HepG2 (cell line): Measurements from ENCODE around the gene GOLGA8B. TPM values are rescaled to one million over a fixed set of nuclear protein-coding genes. Genes with fewer than 3 reads are reported as not detected.

Experiments
- ASH2L ChIP-seq: fragments of 300-600, 200-600 bp; sonication (generic); IDR thresholded peaks from 2 replicates; pipeline ENCODE4 v1.7.0; 2017; ENCODE audit warnings: low read depth, mild to moderate bottlenecking, moderate library complexity, mixed read lengths, low read length; ENCODE audit not compliant: insufficient read length
- BATF2 ChIP-seq: sonication (generic); formaldehyde crosslinking; IDR thresholded peaks from 2 replicates; pipeline ENCODE4 v1.8.0; 2022; ENCODE audit warnings: mild to moderate bottlenecking, missing genetic modification reagents, moderate library complexity
- IRX3 ChIP-seq: sonication (generic); formaldehyde crosslinking; IDR thresholded peaks from 2 replicates; pipeline ENCODE4 v1.8.1; 2023; ENCODE audit warnings: mild to moderate bottlenecking, low read depth, missing genetic modification reagents, borderline replicate concordance
- ISX ChIP-seq: sonication (generic); formaldehyde crosslinking; conservative IDR thresholded peaks from 2 replicates; pipeline ENCODE4 v1.5.0; 2020; ENCODE audit warnings: missing genetic modification reagents
- LCORL ChIP-seq, 2 experiments: fragments of 450-650 bp in 1 of 2; sonication (generic) in 1 of 2; formaldehyde crosslinking in 1 of 2; IDR thresholded peaks; 2 replicates each; pipeline versions ENCODE4 v1.5.0 to v1.6.1; 2017 to 2020; ENCODE audit warnings: antibody characterized with exemption in 1 of 2, missing genetic modification reagents in 1 of 2
- MAZ ChIP-seq, 2 experiments: sonication (generic) in 1 of 2; formaldehyde crosslinking in 1 of 2; IDR thresholded peaks; 2 replicates each; pipeline versions ENCODE4 v1.5.0 to v1.6.1; 2012 to 2020; ENCODE audit warnings: low read depth in 2 of 2, mild to moderate bottlenecking in 2 of 2, borderline replicate concordance in 1 of 2, improper control_type of control experiment in 1 of 2, low read length in 1 of 2, missing genetic modification reagents in 1 of 2, moderate library complexity in 1 of 2
- NFYC ChIP-seq: IDR thresholded peaks from 2 replicates; pipeline ENCODE4 v1.6.1; 2016; ENCODE audit warnings: missing genetic modification reagents, missing compliant biosample characterization
- NR2F1 ChIP-seq, 2 experiments: fragments of 450-650 bp in 1 of 2; formaldehyde crosslinking in 1 of 2; IDR thresholded peaks; 2 replicates each; pipeline versions ENCODE4 v1.5.0 to v1.6.1; 2016 to 2020; ENCODE audit warnings: mild to moderate bottlenecking in 1 of 2, missing compliant biosample characterization in 1 of 2, missing genetic modification reagents in 1 of 2, moderate library complexity in 1 of 2
- SKI ChIP-seq: fragments of 450-650 bp; IDR thresholded peaks from one replicate; pipeline ENCODE4 v1.6.1; 2018; ENCODE audit warnings: mild to moderate bottlenecking; ENCODE audit not compliant: partially characterized antibody
- TEF ChIP-seq: sonication (generic); formaldehyde crosslinking; IDR thresholded peaks from 2 replicates; pipeline ENCODE4 v1.5.0; 2020; ENCODE audit warnings: missing genetic modification reagents
- THAP11 ChIP-seq: IDR thresholded peaks from 2 replicates; pipeline ENCODE4 v1.6.1; 2016; ENCODE audit warnings: missing biosample characterization, missing genetic modification reagents
- ZNF143 ChIP-seq: sonication (generic); formaldehyde crosslinking; IDR thresholded peaks from 2 replicates; pipeline ENCODE4 v1.4.0; 2020; ENCODE audit warnings: missing genetic modification reagents
- ZNF556 ChIP-seq: sonication (generic); formaldehyde crosslinking; IDR thresholded peaks from 2 replicates; pipeline ENCODE4 v1.4.0; 2020; ENCODE audit warnings: mild to moderate bottlenecking, missing genetic modification reagents, borderline replicate concordance
- ZNF567 ChIP-seq: sonication (generic); formaldehyde crosslinking; IDR thresholded peaks from 2 replicates; pipeline ENCODE4 v1.8.1; 2023; ENCODE audit warnings: mild to moderate bottlenecking, missing genetic modification reagents, borderline replicate concordance
- ZNF740 ChIP-seq: sonication (generic); formaldehyde crosslinking; IDR thresholded peaks from 2 replicates; pipeline ENCODE4 v1.4.0; 2020; ENCODE audit warnings: missing genetic modification reagents
- ZNF749 ChIP-seq: sonication (generic); formaldehyde crosslinking; IDR thresholded peaks from 2 replicates; pipeline ENCODE4 v1.8.0; 2022; ENCODE audit warnings: mild to moderate bottlenecking, missing genetic modification reagents, moderate library complexity, borderline replicate concordance
- polyA plus RNA-seq, 8 experiments: library from polyadenylated mRNA; depleted of rRNA in 3 of 8; stranded (reverse) in 7 of 8; unstranded in 1 of 8; fragments of >200 nt; fragmentation: Illumina TruSeq in 4 of 8; extraction: Trizol in 4 of 8; gene quantifications; 2 replicates each; pipeline versions ENCODE4 v1.2.1 to v1.2.3, GENCODE V29; 2011 to 2016; ENCODE audit warnings: low read depth in 4 of 8, missing spikeins in 1 of 8, mixed read lengths in 1 of 8; ENCODE audit not compliant: insufficient read depth in 1 of 8
- total RNA-seq, 5 experiments: library from RNA; depleted of rRNA; stranded (reverse); fragments of >200 nt; fragmentation: Illumina TruSeq; extraction: Trizol; gene quantifications; 2 replicates each; pipeline ENCODE4 v1.2.3, GENCODE V29; 2016; ENCODE audit warnings: low read depth in 1 of 5
- TF ChIP-seq, protein P1 (sequence below): sonication (generic); formaldehyde crosslinking; IDR thresholded peaks from 2 replicates; pipeline ENCODE4 v1.4.0; 2020; ENCODE audit warnings: mild to moderate bottlenecking, low read depth, missing genetic modification reagents
- TF ChIP-seq, protein P2 (sequence below): sonication (generic); formaldehyde crosslinking; conservative IDR thresholded peaks from 2 replicates; pipeline ENCODE4 v1.8.0; 2022; ENCODE audit warnings: missing genetic modification reagents
- TF ChIP-seq, protein P3 (sequence below): sonication (generic); formaldehyde crosslinking; IDR thresholded peaks from 2 replicates; pipeline ENCODE4 v1.9.0; 2022; ENCODE audit warnings: missing genetic modification reagents, mild to moderate bottlenecking, borderline replicate concordance

Gene GOLGA8B
- total and polyA plus RNA-seq, 2 of the 13 experiments (the other 11 are each of a cell fraction or from before 2014, with no cell fraction given), result 38.8 to 89.0 TPM

DNA sequence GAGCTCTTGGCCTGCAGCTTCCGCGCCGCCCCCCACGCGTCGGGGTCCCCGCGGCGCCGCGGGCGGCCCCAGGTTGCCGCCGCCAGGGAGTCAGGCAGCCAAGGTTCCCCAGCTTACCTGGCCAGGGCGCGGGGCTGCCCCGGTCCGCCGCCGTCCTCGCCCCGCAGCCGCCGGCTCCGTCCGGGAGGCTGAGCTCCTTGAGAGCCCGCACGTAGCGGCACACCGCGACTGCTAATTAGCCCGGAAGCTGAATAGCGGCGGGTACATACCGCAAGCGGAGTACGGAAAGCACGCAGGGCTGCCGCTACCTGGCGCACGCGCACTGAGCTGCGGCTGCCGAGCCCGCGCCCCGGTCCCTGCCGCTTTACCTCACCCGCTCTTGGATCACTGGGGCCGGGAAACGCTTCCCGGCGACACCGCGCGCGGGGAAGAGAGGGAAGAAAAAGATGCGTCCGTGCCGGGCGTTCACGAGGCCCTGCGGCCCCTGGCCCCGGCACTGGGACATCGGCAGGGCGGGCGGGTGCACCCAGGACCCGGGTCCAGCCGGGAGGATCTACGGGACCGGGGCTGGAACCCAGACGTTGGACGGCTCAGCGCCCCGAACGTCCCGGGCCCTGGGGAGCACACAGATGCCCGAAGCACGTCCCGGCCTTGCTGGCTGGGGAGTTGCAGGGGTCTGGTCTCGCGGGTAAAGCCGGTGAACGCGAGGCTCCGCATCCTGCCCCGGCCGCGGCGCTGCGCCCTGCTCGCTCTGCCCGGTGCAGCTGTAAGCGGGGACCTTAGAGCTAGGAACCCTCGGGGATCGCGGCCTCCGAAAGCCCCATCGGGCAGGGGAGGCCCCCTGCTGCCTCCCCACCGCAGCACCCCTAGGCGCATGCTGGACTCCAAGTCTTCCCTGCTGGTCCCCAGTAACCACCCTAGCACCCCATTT is at the start of gene GOLGA8B (continued):
- TF ChIP-seq ZNF740 (CRISPR knock-in tag) (no peak), BATF2 (CRISPR knock-in tag) (no peak), ISX (0 out of 2 replicates have a peak, but pooled peaks have one; percentile 37), MAZ (IDR thresholded peaks at IDR 0.05; ENCODE audit: borderline replicate concordance, low read depth, low read length) (no peak), MAZ (CRISPR knock-in tag; IDR thresholded peaks at IDR 0.05; ENCODE audit: low read depth) (peak; percentile 37), ZNF749 (CRISPR knock-in tag) (0 out of 2 replicates have a peak, but pooled peaks have one; percentile 24), NR2F1 (CRISPR knock-in tag; IDR thresholded peaks at IDR 0.05) (no peak), ZNF143 (CRISPR knock-in tag) (peak; percentile 25; the same call in 1 of the 2 replicates), NFYC (CRISPR knock-in tag) (no peak), ASH2L (peak; percentile 40), SKI (no peak), THAP11 (CRISPR knock-in tag) (peak; percentile 64), IRX3 (CRISPR knock-in tag) (no peak), TEF (CRISPR knock-in tag) (no peak), ZNF556 (CRISPR knock-in tag) (no peak), LCORL (IDR thresholded peaks at IDR 0.05) (no peak), LCORL (CRISPR knock-in tag; IDR thresholded peaks at IDR 0.05) (peak; percentile 55; the same call in 1 of the 2 replicates), ZNF567 (CRISPR knock-in tag) (0 out of 2 replicates have a peak, but pooled peaks have one; percentile 40)
- TF ChIP-seq, protein P1, sequence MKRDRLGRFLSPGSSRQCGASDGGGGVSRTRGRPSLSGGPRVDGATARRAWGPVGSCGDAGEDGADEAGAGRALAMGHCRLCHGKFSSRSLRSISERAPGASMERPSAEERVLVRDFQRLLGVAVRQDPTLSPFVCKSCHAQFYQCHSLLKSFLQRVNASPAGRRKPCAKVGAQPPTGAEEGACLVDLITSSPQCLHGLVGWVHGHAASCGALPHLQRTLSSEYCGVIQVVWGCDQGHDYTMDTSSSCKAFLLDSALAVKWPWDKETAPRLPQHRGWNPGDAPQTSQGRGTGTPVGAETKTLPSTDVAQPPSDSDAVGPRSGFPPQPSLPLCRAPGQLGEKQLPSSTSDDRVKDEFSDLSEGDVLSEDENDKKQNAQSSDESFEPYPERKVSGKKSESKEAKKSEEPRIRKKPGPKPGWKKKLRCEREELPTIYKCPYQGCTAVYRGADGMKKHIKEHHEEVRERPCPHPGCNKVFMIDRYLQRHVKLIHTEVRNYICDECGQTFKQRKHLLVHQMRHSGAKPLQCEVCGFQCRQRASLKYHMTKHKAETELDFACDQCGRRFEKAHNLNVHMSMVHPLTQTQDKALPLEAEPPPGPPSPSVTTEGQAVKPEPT, result 0 out of 2 replicates have a peak, but pooled peaks have one; percentile 16
- TF ChIP-seq, protein P2, sequence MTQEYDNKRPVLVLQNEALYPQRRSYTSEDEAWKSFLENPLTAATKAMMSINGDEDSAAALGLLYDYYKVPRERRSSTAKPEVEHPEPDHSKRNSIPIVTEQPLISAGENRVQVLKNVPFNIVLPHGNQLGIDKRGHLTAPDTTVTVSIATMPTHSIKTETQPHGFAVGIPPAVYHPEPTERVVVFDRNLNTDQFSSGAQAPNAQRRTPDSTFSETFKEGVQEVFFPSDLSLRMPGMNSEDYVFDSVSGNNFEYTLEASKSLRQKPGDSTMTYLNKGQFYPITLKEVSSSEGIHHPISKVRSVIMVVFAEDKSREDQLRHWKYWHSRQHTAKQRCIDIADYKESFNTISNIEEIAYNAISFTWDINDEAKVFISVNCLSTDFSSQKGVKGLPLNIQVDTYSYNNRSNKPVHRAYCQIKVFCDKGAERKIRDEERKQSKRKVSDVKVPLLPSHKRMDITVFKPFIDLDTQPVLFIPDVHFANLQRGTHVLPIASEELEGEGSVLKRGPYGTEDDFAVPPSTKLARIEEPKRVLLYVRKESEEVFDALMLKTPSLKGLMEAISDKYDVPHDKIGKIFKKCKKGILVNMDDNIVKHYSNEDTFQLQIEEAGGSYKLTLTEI (CRISPR knock-in tag), result no peak
- TF ChIP-seq, protein P3, sequence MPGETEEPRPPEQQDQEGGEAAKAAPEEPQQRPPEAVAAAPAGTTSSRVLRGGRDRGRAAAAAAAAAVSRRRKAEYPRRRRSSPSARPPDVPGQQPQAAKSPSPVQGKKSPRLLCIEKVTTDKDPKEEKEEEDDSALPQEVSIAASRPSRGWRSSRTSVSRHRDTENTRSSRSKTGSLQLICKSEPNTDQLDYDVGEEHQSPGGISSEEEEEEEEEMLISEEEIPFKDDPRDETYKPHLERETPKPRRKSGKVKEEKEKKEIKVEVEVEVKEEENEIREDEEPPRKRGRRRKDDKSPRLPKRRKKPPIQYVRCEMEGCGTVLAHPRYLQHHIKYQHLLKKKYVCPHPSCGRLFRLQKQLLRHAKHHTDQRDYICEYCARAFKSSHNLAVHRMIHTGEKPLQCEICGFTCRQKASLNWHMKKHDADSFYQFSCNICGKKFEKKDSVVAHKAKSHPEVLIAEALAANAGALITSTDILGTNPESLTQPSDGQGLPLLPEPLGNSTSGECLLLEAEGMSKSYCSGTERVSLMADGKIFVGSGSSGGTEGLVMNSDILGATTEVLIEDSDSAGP (CRISPR knock-in tag), result peak; percentile 69; the same call in 1 of the 2 replicates
